Daoy (cell line): ENCODE data around the gene TMOD3. TPM values are rescaled to one million over a fixed set of nuclear protein-coding genes. Genes with fewer than 3 reads are reported as not detected.
"Not testable (repeated sequence)": the region's sequence is repeated elsewhere in the genome, so short reads cannot be mapped to it uniquely, and the experiment has no call there.

Source experiments
- DNase-seq: peaks from one replicate; pipeline ENCODE4 v3.0.0-alpha.2; 2015; ENCODE audit warnings: low read depth
- total RNA-seq: library from RNA; depleted of rRNA; stranded (reverse); fragments of >200 nt; shearing (Covaris generic); gene quantifications from 2 replicates; pipeline ENCODE4 v1.2.3, GENCODE V29; 2014; rRNA removed

TMOD3 gene
- 98.5 and 104 TPM in 2 replicates for total RNA-seq

GRCh38 chr15:51829376-51830275 is at the start of gene TMOD3:
TSS of gene TMOD3 (plus strand) at chr15:51829653. CDS start at chr15:51862885, 33,232 bp downstream.
- DNase-seq: peak; percentile 99

DNA sequence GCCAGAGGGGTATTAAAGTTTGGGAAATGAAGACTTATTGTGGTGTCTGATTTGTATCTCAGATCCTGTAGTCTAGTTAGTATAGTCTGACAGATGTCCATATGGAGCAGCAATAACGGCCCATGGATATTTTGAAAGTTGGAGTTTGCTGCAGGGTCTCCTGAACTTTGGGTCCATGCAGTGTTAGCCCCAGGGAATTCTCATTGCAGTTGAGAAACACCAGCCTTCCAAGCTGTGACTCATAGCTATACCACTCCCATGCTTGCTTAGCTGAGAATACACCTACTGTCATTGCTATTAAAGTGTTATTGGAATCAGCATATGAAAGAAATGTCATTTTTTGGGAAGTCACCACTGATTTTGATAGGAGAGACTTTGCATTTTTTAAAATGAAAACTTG is 48.8 kb upstream of the TMOD3 start:
- DNase-seq: no peak

- no peak for DNase-seq
Measured at GRCh38 chr15:51781506-51781905, 47.9 kb upstream of the TMOD3 start.

- peak; percentile 58 for DNase-seq
Measured at GRCh38 chr15:51782357-51782896, 47.0 kb upstream of the TMOD3 start.

GRCh38 chr15:51783967-51784366 is 45.5 kb upstream of the TMOD3 start:
- DNase-seq: no peak

DNA sequence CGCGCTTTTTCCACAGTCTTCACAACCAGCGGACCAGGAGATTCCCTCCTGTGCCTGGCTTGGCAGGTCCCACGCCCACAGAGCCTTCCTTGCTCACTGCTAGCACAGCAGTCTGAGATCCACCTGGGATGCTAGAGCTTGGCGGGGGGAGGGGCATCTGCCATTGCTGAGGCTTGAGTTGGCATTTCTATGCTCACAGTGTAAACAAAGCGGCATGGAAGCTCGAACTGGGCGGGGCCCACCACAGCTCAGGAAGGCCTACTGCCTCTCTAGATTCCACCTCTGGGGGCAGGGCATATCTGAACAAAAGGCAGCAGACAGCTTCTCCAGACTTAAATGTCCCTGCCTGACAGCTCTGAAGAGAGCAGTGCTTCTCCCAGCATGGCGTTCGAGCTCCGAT is 42.3 kb upstream of the TMOD3 start:
- DNase-seq: not testable (repeated sequence)

DNA sequence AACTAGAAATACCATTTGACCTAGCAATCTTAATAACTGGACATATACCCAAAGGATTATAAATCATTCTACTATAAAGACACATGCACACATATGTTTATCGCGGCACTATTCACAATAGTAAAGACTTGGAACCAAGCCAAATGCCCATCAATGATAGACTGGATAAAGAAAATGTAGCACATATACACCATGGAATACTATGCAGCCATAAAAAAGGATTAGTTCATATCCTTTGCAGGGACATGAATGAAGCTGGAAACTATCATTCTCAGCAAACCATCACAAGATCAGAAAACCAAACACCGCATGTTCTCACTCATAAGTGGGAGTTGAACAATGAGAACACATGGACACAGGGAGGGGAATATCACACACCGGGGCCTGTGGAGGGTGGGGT is 37.0 kb upstream of the TMOD3 start:
- not testable (repeated sequence) for DNase-seq

- DNase-seq: no peak
Measured at GRCh38 chr15:51793521-51794305, 35.7 kb upstream of the TMOD3 start.

DNA sequence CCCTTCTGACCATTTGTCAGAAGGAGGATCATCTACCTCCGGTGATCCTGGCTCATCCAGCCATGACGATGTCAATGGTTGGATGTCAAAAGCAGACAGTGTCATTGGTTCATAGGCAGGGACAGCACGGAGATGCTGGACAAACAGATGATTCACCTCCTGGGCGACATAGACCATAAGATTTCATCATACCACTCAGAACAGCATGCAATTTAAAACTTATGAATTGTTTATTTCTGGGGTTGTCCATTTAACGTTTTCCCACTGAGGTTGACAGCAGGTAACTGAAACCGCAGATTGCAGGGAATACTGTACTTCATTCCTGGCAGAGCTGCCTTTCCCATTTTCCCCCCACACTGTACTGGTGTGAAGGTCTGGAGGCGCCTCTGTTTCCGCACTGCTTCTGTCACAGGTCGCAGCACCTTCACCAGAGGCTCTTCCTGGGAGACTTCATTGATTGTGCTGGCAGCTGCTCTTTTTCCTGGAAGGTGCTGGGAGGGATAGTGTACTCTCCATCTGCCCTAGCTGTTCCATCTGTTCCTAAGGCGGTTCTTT is 32.5 kb upstream of the TMOD3 start:
- DNase-seq: no peak

GRCh38 chr15:51798281-51798680 is 31.2 kb upstream of the TMOD3 start:
- DNase-seq: no peak

GRCh38 chr15:51799282-51800252 is 29.9 kb upstream of the TMOD3 start:
- DNase-seq: no peak

DNA sequence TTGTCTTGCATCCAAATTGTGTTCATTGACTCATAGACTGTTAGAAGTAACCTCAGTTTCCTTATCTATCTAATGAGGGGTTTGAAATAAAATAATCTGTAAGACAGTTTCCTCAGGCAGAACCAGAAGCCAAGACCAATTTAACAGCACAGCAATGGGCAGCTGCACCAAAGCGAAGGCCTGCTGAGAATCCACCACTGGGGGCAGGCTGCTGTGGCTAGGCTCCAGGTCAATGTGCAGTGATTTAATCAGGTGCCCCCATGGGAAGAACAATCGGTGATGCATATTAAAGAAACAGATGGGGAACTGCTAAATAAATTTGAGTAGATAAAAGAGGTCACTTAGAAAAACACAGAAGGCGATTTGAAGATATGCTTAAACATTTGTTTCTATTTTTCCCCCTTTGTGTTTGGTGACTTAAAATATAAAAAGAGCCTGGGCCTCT is 28.0 kb upstream of the TMOD3 start:
- DNase-seq: peak; percentile 64

DNA sequence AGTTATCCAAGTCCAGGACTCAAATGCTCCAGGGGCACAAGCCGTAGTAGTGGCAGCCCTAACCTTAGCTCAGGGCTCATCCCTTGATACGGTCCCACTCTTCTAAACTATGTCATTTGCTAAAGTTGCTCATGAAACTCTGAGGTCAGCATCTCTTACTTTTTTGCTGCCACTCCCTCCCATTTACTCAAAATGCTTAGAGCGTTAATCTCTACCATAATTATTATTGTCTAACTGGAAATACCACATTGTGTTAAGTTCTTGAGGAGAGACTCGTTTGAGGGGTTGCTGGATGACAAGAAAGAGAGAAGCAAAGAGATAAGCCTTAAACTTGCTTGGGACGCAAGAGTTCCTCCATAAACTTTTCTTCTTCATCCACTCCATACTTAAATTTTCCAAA is 26.9 kb upstream of the TMOD3 start:
- no peak for DNase-seq

DNA sequence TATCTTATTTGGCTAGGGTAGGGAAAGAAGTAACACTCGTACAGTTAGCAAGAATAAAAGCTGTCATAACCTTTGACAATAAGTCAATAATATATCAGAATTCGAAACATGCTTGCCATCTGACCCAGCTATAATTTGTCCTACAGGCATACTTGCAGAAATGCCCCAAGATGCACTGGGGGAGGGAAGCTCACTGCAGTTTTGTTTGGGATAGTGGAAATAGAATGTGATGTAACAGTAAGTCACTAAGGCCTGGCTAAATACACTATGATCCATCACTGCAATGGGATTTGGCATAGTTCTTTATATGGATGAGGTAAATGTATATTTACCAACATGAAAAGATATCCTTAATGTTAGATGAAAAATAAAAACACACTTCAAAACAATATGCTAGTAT is 25.5 kb upstream of the TMOD3 start:
- no peak for DNase-seq

DNA sequence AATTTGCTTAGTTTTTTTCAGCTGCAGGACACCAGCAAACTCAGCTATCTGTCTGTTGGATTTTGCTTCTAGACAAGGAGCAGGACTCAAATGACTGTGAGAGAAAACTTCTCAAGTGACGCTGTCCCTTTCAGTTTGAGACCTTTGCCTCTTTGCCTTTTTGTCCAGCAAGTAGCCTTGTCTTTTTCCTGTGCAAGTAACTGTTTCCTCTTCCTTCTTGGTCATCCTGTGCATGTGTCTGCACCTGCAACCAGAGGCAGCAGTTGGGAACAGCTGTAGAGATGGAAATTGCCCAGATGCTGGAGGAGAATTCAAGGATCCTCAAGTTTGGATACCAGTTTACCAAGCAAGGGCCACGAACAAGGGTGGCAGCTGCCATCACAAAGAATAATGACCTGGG is 23.3 kb upstream of the TMOD3 start:
- DNase-seq: no peak

DNA sequence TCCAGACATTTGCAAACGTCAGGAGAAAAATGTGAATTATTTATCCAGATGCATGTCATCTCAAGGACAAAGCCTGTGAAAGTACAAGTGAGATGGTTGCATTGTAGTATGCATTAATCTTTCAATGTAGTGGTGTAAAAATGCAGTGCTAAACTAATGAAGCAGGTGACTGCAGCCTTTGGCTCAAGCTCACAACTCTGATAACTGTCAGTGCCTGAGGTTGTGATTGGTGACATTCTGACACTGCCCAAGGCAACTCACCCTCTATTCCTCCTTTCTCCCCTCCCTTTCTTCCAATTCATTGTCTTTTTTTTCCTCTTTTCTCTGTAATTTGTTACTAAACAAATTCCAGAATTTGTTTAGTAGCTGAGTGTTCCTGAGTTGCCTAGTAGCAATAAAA is 20.0 kb upstream of the TMOD3 start:
- no peak for DNase-seq

DNA sequence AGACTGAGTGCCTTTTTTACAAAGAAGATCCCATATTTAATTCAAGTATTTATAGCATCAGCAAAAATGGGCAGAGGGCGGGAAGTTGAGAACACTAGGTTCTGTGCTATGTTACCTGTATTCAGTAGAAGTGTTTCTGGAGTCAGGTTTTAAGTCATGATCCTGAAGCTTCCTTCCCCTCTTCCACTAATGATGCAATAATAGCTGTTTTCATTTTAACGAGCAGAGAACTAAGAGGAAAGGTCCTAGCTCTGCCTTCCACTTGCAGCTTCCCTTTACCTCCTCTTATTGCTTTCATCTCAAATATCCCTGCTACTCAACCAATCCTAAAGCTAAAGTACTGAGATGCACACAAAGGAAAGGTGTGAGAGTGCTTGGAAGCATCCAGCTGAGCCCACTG is 16.9 kb upstream of the TMOD3 start:
- no peak for DNase-seq

DNA sequence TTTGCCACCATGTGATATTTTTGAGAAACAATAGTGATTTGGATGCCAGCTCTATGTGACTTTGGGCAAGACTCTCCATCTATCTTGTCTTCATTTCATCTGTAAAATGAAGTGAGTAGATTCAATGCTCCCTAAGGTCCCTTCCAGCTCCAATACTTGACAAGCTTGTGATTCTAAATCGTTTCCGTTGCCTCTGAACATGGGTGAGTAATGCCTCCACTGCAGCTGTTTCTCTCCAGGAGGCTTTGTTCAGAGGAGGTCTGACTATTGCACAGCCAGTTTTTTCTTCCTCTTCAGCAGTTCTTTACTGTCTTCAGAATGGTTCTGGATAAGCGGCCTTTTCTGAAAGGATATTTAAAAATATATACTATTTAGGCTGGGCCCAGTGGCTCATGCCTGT is 14.8 kb upstream of the TMOD3 start:
- DNase-seq: peak; percentile 82

- DNase-seq: no peak
Measured at GRCh38 chr15:51816611-51817010, 12.8 kb upstream of the TMOD3 start.

GRCh38 chr15:51818150-51818549 is 11.3 kb upstream of the TMOD3 start:
- no peak for DNase-seq

GRCh38 chr15:51825698-51826097 is 3.8 kb upstream of the TMOD3 start:
- no peak for DNase-seq
